Putamen (tissue), 1 donor: ENCODE data around the gene PIBF1.
"Not testable (repeated sequence)": the region's sequence is repeated elsewhere in the genome, so short reads cannot be mapped to it uniquely, and the experiment has no call there.

Source experiments
- DNase-seq: peaks from one replicate; pipeline ENCODE4 v3.0.0-alpha.2; 2016; ENCODE audit warnings: low spot score

Gene PIBF1

DNA sequence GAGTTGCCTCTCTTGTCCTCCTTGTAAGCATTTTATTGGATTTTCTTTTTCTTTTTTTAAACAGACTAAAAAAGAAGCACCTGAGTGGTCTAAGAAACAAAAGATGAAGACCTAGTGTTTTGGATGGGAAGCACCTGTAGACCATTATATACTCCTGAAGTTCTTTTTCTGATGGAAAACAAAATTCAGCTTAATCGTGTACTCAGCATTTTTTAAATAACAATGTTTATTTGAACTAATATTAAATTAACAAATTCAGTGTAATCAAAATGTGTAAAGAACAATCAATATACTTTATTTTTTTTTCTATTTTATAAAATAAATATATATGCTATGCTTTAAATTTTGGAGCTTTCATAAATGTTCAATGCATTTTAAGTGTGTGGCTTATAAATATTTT is 233.9 kb downstream of the PIBF1 start:
- no peak for DNase-seq

DNA sequence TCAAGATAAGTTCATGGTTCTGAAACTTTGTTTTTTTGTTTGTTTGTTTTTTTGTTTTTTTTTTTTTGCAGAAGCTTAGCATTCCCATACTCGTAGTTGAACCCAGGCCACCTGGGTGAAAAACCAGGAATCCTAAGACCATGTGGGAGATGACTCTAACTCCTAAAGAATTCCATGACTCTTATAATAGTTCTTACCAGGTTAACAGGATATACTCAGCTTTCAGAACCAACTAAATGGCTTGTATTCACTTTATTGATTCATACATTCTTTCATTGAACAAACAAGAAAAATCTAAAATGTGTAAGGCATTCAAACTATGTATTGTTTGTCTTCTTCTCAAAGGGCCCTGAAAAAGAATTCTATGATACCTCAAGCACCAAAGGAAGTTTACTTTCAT is 236.4 kb downstream of the PIBF1 start:
- DNase-seq = no peak

DNA sequence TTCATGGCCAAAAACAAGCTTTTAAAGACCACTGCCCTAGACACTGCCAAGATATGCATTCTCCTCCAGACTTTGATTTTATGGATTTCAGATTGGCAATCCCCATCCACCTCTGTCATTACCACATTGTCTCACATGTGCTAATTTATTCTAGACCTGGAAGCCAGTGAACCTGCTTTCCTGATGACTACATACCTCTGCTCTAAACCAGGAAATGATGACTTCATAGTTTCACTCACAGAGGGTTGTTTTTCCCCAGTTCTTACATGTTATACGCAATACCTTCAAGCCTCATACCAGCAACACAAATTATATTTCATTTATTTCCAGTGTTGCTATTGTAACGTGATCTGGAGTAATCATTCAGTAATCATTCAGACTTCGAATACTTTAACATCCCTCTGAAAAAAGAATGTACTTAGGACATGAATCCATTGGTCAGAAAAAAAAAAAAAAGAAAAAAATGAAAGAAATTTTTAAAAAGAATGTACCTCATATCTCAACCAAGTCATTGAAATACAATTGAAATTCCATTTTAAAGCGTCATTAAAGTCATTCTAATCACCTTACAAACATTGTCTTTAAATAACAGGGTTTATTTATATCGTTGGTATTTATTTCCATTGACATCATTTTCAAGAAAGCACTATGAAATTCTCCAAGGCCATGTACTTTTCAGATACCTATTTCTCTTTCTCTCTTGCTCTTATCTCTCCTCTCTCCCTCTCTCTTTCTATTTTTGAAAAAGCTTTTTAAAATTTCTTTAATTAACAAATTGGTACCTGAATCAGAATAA is 243.5 kb downstream of the PIBF1 start:
- DNase-seq = no peak

DNA sequence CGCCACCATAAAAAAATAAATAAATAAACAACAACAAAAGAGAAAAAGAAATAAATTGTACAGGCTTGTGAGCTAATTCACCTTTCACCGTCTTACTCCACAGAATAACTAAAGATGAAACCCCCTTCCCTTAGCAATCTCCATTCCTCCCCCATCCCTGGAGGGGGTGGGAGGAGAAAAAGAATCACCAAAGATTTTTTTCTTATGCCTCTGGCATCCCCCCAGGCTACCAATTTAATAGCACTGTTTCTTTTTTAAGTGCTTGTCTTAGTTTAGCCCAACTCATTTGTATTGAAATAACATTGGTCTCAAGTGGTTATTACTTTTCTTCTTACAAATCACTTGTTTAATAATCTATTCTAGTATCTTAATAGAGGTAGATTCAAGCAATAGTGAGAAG is 253.0 kb downstream of the PIBF1 start:
- DNase-seq = no peak

DNA sequence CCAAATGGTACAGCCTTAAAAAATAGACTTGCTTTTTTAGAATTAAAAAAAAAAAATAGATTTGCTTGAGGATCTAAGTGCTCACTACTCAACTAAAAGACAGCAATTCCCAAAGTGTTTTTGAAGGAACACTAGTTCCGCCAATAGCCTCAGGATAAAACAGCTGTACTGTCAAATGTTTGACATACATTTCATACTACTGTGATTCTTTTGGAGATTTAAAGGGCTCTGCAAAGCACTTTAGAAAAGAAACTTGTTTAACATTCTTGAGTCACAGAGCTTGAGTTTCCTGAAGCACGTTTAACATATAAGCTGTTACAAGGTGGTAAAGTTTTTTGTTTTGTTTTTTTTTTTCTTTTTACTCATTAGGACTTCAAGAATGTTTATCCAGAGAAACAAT is 253.7 kb downstream of the PIBF1 start:
- DNase-seq = no peak

DNA sequence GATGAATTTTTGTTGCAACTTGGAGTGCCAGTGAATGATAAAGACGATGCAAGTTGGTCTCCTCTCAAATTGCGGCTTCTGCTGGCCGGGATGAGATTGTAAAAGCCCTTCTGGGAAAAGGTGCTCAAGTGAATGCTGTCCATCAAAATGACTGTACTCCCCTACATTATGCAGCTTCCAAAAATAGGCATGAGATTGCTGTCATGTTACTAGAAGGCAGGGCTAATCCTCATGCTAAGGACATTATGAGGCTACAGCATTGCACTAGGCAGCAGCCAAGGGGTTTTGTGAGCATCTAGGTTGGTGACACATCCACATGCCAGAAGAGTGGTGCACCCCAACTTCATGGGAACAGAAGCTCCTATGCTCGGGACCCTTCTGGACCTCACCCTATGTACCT is 254.6 kb downstream of the PIBF1 start:
- no peak for DNase-seq

DNA sequence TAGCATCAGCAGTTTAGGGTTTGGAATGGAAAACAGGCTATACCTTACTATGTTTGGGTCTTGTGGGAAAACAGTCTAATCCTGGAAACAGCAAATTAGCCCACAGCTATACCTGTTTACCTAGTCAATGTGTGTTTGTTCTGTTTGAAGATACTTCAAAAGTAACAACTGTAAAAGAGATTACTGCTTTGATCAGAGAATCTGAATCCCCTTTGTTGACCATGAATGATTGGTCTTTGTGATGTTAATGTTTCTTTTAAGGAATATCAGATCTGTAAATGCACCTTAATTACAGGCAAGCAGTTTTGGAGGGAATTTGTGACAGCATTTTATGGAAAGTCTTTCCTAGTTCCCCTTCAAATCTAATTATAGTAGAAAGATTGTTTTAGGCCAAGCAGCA is 256.1 kb downstream of the PIBF1 start:
- no peak for DNase-seq

DNA sequence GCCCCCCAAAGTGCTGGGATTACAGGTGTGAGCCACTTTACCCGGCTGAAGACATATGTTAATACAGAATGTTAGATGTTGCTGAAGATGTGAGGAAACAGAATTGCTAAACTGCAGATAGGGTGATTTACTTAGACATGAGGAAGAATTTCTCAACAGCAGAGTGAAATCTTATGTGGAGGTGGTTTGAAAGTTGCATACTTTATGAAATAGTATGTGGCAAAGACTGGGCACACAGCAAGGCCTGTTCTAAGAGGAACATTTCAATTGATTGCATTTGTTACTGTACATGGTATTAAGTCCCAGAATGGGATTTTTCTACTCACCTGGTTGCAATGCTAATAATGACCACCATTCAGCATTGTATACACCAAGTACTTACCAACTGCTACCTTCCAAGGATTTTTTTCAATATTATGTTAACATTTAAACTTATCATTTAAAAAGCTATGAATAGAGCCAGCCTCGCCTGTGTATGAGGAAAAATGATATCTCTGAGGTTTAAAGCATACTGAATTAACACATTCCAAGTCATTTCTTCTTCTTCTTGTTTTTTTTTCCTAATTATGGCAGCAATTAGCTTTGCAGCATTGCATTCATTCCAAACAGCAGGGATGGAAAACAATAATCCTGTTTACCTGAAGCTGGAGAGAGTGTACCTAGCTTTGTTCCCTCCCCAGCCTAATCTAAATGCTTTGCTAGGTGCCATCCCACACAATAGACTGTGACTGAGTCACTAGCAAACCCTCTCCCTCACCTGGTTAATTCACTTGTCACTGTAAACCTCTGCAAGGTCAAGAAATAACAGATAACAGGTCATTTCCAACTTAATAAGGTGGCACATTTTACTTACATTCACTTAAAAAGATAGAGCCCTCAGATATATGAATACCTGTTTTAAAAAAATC is 257.5 kb downstream of the PIBF1 start:
- DNase-seq = peak; percentile 29

DNA sequence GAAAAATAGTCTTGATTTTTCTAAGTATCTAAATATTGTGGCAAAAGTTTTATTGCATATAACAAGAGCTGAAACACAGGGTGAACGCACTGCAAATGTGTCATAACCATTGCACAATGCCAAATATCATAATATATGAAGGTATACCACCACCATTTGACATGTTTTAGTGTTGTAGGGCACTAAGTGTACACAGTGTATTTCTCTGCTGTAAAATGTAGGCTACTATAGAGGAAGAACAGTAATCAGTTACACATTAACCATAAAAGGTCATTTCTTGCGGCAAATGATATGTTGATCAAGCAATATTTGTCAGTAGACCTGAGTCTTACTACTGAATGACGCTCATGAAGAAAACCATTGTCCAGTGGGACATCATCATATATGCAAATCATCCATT is 258.6 kb downstream of the PIBF1 start:
- no peak for DNase-seq

DNA sequence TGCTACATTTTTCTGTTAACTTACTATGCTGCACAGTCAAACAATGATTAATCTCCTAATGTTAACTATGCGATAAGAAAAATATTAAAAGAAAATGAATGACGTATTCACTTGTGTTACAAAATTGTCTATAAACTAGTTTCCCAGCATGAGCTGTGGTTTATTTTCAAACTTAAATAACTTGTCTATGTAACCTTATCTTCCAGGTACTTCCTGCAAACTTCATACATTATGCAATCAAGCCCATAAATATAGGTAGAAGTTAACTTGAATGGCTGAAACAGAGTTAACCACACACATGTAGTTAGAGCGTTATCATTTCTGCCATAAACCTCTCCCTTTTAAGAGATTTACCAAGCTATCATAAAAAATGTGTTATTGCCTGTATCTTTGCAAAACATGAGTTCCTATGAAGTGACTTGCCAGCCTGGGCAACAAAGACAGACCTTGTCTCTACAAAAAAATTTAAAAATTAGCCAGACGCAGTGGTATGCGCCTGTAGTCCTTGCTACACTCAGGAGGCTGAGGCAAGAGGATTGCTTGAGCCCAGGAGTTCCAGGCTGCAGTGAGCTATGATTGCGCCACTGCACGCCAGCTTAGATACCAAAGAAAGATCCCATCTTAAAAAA is 259.1 kb downstream of the PIBF1 start:
- DNase-seq = no peak

DNA sequence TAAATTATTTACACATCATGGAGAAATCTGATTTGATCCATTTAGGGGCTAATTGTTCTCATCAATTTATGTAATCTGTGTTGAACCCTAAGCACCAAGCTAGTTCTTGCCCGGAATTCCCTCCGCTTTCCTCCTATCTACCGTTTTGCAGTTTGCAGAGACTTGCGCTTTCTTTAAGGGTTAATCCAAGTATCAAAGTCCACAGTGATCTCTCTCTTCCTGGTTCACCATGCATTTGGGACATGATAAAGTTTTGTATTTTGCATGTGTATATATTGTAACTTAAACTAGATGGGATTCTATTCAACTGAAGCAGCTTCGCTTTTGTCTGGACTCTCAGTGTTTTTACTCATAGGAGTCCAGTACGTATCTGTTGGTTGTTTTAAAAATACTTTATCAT is 263.1 kb downstream of the PIBF1 start:
- DNase-seq = no peak

DNA sequence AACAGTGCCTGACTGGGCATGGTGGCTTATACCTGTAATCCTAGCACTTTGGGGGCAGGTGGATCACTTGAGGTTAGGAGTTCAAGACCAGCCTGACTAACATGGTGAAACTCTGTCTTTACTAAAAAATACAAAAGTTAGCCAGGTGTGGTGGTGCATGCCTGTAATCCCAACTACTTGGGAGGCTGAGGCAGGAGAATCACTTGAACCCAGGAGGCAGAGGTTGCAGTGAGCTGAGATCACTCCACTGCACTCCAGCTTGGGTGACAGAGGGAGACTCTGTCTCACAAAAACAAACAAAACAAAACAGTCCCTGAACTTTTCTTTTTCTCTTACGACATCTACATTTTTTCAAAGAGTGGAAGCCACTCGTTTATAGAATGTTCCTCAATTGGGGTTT is 266.7 kb downstream of the PIBF1 start:
- not testable (repeated sequence) for DNase-seq

DNA sequence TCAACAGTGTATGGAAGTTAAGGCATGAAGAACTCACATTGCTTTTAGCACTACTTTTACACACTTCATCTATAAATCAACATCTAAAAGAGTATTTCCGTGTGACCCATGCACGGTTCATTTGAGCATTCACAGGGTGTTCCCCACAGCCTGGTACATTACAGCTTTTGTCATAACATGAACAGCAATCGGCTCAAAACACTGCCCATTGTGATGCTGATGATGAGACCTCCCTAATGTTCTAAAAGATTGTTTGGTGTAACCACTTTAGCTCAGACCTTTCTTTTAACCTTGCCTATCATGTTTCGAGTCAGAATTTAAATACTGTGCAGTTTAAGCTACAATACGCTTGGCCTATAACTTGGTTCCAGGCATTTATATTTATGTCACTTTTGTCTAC is 272.8 kb downstream of the PIBF1 start:
- DNase-seq = no peak

DNA sequence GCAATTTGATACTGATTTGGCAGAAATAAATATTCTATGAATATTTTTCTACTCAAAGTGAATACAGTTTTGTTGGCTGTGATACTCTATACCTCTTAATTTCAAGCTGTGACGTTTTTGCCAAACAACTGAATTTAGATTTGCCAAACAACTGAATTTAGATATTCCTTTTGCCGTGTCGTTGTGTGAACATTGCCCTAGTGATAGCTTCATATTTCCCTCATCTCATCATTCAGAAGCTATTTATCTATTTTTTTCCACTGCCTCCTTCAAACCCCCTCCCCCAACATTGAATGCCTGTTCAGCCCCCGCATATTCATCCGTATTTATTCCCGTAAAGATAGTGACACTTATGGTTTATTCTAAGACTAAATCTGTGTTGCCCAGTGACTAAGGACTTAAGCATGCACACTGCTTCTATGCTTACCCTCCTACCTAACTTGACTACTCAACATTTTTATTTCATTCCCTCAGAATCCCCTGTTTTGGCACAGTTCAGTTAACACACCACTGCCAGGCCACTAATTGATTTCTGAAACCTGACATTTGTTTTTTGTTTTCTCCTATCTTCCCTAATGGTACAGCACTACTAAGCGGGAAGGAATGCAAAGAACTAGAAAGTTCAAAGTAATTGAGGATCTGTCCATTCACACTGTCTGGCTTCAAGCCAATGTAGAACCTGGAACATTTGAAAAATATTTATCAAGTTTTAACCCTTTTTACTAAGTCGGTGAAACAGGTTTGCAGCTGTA is 274.1 kb downstream of the PIBF1 start:
- DNase-seq = no peak

DNA sequence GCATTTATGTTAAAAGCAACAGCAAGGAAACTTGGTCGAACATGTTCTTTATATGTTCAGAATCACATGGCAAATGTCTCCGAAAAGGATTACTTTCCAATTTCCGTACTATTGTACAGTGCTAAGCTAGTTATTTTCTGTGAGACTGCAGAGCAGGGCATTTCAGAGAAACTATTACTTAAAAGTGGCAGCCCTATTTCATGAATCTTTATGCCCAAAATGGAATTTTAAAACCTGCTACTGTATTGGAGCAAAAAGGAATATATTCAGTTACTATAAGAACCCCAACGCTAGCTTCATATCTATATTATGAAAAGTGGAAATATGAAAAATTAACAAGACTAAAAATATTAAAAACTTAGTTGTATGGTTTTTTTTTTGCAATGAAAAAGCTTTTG is 274.6 kb downstream of the PIBF1 start:
- DNase-seq = no peak

DNA sequence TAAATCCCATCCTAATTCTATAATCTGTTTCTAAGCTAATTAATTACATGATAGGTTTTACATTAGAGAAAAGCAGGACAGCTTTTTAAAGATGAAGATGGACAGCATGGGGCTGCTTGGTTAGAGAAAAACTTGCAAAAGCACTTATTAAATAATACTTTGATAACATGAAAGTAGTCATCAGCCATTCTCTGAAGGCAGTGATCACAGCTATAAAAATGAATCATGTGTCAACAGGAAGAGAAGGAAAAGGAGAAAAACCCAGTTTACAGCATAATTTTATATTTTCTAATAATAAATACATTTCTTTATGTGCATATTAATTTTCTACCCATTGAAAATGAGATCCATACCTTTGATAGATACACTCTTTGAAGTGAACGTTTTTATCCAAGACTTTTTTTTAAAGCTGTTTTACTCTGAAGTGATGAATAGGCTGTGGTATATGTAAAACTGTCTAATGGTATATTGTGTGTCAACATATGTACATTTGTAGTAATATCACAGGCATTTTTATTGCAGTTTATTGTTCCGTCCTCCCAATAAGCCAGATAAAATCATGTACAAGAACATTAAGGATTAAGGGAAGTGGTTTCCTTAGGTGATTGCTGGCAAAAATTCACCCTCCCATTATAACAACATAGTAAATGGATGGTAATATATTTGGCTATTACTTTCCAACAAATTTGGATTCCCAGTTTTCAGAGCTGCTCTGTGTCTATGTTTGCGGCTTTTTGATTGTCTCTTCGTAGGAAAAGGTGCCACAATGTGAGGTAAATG is 275.5 kb downstream of the PIBF1 start:
- DNase-seq = no peak

DNA sequence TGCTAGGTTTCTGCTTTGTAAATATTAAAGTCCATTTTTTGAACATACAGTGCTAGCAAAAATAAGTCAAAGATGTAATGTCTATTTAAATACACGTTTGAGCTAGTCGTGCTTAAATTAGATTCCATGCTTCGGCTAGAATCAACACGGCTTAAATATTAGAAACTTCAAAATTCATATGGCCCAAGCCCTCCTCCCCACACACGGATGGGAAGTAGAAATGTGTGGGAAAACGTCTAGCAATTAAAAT is 276.1 kb downstream of the PIBF1 start:
- no peak for DNase-seq

DNA sequence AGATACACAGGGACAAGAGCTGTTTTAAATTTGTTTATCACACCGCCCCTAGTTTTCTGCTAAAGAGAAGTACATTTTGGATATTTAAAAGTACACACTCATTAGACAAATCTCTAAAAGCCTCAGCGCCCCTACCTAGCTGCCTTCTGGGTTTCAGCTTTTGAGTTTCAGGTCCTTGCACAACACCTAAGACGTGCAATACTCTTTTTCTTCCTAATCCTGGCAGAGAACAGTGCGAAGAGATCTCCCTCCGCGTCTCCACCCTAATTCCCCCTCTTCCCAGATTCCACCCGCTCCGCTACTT is 276.5 kb downstream of the PIBF1 start:
- no peak for DNase-seq

DNA sequence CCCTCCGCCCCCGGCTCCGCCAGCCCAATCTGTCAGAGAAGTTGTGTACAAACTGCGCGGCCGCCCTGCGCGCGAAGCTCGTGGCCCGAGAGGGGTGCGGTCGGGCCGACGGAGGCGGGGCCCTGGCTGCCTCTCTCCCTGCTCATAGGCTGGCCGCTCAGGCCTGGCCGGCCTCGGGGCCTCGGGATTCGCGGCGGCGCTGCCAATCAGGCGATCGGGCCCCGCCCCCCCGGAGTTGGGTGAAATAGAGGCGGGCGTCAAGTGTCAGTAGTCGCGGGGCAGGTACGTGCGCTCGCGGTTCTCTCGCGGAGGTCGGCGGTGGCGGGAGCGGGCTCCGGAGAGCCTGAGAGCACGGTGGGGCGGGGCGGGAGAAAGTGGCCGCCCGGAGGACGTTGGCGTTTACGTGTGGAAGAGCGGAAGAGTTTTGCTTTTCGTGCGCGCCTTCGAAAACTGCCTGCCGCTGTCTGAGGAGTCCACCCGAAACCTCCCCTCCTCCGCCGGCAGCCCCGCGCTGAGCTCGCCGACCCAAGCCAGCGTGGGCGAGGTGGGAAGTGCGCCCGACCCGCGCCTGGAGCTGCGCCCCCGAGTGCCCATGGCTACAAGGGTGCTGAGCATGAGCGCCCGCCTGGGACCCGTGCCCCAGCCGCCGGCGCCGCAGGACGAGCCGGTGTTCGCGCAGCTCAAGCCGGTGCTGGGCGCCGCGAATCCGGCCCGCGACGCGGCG is 277.0 kb downstream of the PIBF1 start, which contains the start of gene KLF5:
Gene KLF5 (plus strand): TSS at position 270 of the 724 bp plus-strand sequence. CDS start 323 bp downstream, at position 593.
- peak; percentile 86 for DNase-seq

DNA sequence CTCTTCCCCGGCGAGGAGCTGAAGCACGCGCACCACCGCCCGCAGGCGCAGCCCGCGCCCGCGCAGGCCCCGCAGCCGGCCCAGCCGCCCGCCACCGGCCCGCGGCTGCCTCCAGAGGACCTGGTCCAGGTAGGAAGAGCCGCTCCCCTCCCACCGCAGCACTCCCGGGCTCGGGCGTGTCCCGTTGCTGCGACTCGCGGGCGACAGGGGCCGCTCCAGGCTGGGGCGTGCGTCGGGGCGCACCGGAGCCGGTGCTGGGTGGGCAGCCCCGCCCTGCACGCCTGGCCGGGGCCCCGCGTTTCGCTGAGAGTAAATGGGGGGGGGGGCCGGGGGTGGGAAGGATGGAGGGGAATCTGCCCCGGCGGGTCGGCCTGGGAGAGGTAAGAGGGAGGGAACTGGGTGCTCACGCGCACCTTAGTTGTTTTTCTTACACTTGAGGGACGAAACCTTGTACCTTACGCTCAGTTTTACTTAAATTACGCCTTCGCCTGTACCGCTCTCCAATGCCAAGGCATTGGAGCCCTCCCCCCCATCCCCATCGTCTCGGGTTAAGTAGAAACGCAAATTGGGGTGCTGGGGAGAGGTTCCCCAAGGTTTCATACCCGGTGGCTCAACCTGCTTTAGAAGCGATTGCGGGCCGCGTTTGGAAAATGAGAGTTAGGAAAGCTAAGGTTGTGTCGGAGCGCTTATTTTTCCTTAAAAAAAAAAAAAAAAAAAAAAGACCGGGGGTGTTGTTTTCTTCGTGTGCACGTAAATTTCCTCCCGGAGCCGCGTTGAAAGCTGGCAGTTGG is 277.7 kb downstream of the PIBF1 start:
- DNase-seq = no peak
